HTERT RPE-1 (cell line): ENCODE measurements around the gene PIM1.

Source experiments
- in situ Hi-C: fragments of 300-500 bp; cut with MboI; formaldehyde crosslinking; loops from 4 replicates; pipeline ENCODE4 v1.14.3; 2020; ENCODE audit warnings: low sequenced_read_pairs

PIM1 gene

DNA sequence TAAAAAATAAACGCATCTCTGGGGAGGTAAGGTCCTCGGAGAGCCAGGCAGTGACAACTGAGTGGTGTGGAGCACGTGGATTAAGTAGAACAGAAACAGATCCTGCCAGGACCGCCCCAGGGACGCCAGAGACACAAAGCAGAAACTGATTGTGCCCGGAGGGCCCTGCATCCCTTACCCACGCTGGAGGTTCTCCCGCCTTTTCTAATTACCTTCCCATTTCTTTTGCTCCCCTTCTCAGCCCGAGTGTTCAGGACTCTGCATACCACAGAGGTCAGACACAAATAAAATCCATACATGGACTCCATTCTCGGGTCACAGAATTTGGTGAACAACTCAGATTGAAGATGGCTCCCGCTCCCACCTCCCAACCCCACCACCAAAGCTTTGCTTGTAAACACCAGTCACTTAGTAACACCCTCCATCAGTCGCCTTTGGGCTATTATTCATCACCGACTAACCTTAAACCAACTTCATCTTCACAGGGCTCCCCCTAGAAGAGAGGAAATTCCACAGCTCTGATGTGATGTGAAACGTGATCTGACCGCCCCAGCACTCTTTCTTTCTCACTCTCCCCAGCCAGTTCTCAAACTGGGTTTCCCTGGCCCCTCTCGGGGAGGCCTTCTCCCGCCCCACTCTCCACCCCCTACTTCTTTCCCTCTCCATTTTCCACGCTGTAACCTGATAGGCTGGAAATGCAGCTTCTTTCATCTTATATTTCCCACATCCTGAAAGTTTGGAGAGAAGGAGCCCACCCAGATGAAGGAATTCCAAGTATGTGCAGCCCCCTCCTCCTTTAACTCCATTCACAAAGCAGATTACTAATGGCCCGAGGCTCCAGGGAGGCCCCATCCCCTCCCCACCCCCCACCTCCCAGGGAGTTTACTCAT, 32.5 kb upstream of the PIM1 start:
- in situ Hi-C loops: no loop called here

DNA sequence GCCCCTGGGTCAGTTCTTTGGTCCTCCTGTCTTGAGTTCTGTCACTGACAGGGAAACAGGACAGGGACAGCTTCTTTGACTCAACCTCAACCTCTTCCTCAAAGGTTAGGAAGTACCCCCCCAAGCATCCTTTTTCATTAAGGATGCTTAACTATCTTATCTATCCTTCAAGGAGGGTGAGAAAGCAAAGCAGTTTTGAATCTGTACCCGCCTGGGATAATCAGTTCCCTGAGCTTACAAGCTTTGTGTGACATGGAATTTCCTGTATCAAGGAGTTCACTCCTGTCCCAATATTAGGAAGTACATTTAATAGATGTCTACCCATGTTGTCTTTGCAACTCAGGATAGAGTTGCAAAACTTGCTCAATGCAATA, 31.1 kb upstream of the PIM1 start:
- in situ Hi-C loops: no loop called here

DNA sequence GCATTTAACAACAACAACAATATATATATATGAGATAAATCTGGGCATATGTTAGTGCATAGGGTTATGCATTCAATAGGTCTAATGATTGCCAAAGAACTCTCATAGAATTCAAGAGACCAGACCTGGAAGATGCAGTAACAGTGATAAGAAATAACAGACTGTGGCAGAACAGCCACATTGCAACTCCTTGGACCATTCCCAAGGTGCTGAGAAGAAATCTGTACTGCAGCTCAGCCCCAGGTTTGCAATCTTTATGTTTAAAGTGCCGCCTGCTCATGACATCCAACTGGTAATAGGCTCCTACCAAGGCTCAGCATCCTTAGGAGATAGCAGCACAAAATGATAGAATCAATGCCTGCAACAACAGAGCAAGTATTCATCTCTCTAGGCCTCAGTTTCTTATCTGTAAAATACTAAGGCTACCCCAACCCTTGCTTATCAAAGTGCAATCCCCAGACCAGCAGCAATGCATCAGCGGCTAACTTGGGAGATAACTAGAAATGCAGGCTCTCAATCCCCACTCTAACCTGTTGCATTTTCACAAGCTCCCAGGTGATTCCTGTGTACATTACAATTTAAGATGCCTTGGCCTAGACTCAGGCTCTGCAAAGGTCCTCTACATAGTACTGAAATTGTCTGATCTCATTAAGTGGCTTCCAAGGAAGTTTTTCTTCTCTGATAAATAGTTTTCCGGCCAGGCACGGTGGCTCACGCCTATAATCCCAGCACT, 30.6 kb upstream of the PIM1 start:
- in situ Hi-C loops: no loop called here

DNA sequence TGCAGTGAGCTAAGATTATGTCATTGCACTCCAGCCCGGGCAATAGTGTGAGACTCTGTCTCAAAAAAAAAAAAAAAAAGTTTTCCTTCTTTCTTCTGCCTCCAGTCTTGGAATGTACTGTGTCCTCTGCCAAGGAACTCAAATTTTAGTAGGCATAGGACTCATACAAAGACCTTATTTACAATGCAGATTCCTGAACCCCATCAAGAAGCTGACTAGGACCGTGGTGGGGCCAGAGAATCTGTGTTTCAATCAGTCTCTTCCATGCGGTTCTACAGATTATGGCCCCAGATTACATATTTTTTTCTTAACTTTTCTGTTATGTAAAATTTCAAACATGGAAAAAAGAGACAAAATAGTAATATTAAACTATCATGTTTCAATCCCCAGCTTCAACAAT, 29.8 kb upstream of the PIM1 start:
- in situ Hi-C loops: no loop called here

DNA sequence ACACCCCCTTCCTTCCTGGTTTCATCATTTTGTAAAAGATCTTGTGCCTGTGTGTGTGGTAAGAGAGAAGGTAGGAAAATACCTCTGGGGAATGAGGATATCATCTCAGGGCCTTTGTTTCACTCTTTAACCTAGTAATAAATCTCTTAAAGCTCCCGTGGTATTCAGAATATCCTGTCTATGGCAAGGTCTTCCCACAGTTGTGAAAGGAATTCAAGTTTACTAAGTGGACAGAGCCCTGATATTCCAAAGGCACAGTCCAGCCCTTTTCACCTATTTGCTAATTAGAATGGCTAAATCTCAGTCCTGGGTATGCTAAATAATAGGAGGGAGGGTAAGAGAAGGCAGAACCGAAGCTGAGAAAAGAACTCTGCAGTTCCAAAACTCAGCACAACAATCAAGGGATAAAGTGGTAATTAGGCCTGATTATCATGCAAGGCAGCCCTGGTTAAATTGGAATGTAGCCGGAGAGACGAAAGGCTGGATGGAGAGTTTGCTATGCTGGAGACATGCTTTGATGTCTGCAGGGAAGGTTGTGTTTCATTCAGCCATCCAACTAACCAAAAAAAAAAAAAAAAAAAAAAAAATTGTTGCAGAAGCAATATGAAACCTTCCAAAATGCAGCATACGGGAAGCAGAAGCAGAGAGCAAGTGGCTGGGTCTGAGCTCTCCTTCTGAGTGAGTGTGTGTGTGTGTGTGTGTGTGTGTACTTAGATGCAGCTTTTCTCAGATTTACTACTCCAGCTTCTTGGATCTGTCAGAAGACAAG, 28.5 kb upstream of the PIM1 start:
- in situ Hi-C loops: no loop called here

DNA sequence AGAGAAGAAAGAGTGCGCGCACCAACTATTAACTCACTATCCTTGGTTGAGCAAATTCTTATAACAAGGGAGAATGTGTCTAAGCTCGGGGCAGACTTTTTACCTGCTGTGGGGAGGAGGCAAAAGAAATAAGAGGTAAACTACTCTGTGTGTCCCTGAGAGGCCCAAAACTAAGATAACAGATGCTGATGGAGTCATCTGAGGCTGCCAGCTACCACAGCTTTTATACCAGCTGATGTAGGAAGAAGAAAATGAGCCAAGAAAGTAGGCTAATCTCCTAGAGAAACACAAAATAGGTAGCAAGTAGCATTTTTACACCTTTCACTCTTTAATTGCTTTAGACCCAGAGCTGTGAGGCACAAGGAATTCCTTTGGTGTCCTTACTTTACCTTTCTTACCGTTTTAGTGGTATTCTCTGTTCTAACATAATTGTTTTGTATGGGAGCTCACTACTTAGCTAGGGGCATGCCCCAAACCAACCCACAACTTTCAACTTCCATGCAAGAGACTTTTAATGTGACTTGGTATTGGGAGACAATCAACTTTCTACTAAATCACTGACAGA, 27.8 kb upstream of the PIM1 start:
- in situ Hi-C loops: no loop called here

DNA sequence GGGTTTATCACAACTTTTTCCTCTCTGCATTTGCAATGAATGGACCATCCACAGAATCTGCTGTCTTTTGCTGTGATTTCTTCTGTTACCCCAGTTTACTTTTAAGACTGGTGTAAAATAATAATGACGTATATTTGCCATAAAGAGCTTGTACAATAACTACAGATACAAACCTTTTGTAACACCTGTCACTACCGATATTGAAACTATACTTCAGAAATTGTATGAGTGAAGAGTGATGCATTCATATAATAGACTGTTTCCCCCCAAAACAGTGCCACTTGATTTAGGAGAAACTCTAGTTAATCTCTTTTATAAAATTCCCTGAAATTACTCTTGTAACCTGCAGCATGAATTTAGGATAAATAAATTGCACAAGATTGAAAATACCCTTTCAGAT, 26.4 kb upstream of the PIM1 start:
- in situ Hi-C loops: no loop called here

DNA sequence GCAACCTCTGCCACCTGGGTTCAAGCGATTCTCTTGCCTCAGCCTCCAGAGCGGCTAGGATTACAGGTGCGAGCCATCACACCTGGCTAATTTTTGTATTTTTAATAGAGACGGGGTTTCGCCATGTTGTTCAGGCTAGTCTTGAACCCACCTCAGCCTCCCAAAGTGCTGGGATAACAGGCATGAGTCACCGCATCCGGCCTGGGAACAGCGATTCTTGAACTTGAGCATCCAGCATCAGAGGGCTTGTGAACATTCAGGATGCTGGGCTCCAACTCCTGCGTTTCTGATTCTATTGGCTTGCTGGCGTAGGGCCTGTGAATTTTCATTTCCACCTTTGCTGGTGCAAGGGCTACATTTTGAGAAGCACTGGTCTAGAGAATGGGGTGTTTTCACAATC, 24.5 kb upstream of the PIM1 start:
- in situ Hi-C loops: no loop called here

DNA sequence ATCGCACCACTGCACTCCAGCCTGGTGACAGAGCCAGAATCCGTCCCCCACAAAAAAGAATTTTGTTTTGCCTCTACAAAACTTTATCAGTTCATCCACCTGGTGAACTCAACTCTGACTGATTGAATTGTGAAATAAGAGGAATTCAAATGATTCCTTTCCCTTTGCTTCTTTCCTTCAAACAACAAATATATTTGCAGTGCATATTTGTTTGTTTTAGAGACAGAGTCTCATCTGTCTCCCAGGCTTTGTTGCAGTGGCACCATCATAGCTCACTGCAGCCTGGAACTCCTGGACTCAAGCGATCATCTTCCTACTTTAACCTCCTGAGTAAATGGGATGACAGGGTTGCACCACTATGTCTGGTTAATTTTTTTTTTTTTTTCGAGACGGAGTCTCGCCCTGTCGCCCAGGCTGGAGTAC, 23.2 kb upstream of the PIM1 start:
- in situ Hi-C loops: no loop called here

DNA sequence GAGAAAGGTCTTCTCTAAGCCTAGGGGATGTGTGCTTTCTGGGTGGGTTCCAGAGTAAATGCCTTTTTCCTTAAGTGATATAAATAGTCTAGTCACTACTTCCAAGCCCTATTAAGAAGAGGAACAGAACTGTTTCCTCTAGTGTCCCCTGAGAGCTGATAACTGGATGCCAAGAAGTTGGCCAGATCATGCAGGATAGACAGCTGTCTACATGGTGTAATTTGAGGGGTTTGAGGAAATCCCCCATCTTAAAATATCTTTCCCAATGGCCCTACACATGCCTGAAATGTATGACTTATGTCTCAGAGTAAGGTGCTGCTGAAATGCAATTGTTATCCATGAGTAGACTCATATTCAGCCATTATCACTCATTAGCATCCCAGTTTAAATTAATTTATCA, 20.2 kb upstream of the PIM1 start:
- in situ Hi-C loops: no loop called here

DNA sequence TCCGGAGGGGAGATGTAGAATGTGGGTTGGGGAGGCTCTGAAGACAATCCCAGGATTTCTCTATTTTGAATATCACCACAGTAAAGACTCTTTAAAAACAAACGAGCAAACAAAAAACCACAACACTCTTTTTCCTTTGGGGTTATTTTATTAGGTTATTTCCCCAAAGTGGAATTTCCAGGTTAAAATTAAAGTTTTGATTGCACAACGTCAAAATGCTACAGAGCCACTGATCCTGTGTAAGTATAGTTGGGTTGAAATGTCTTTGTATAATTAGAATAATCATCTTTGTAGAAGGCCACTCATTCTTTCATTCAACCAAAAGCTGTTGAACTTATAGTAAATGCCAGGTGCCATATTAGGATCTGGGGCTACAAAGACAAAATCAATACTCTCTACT, 19.6 kb upstream of the PIM1 start:
- in situ Hi-C loops: no loop called here

DNA sequence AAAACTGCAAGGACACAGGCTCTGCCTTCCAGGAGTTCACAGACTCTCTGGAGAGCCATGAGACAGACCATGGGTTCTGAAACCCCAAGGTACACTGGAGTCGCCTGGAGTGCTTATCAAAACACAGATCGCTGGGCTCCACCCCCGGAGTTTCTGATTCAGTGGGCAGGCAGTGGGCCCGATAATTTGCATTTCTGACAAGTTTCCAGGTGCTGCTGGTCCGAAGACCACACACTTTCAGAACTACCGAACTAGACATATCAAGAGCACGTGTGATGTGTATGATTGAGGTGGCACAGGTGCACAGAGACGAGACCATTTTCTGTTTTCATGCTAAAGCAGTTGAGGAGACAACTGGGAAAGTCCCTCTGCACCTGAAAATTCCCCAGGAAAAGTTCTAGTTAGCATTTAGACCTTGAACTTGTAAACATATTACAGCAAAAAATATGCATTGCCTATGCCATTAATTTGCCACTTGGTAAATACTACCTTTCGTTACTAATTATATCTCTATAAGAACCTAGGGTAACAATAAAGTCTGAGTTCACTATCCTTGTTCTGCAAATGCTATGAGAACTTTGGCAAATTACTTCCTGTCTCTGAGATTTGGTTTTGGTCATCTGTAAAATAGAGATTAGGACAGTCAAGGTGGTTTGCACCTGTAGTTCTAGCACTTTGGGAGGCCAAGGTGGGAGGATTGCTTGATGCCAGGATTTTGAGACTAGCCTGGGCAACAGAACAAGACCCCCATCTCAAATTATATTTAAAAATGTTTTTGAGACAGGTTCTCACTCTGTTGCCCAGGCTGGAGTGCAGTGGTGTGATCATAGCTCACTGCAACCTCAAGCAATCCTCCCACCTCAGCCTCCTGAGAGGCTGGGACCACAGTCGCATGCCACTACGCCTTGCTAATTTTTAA, 14.3 kb upstream of the PIM1 start:
- in situ Hi-C loops: no loop called here

DNA sequence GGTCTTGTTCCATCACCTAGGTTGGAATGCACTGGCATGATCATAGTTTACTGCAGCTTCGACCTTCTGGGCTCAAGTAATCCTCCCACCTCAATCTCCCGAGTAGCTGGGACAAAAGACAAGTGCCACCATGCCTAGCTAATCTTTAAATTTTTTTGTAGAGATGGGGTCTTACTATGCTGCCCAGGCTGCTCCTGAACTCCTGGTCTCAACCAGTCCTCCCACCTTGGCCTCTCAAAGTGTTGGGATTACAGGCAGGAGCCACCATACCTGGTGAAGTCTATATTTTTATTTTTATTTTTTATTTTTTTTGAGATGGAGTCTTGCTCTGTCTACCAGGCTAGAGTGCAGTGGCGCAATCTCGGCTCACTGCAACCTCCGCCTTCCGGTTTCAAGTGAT, 11.4 kb upstream of the PIM1 start:
- in situ Hi-C loops: no loop called here

DNA sequence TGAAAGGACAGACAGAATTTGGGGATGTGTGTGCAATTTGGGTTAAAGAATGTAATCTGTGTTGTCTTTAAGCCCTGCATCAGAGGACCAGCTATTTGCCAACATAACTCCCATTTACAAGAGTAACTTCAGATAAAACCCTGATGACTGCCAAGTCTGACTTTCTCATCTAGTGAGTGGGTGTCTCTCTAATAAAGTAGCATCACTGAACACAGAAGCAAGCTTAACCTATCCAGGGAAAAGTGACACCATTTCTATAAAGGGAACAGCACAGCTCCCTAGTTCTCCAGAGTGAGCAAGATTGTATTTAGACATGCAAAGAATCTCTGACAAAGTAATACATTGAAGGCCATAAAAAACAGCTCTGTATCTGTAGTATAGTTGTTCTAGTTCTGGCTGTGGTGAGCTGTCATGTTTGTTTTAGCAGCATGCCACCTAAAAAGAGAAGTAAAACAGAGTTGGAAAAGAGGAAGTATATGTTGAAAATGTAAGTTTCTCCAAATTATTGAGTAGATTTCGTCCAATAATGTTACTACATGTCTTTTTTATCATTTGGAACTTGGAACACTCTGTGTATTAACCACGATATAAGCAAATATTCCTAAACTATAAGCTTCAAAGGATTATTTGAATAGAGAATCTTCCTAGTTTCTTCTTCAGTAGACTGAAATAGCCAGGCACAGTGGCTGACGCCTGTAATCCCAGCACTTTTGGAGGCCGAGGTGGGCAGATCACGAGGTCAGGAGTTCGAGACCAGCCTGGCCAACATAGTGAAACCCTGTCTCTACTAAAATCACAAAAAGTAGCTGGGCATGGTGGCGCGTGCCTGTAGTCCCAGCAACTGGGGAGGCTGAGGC, 8.8 kb upstream of the PIM1 start:
- in situ Hi-C loops: no loop called here

DNA sequence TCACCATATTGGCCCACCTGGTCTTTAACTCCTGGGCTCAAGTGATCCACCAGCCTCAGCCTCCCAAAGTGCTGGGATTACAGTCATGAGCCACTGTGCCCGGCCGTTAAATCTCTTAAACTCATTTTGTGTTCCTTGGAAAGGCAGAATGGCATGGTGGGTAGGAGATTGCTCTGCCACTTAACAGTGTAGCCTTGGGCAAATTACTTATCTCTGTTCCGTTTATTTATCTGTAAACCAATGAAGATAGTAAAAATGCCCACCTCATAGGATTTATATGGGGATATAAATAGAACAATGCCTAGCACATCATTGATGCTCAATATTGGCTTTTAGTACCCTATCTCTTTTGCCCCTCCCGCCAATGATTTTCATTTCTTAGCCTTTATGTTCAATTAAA, 7.2 kb upstream of the PIM1 start:
- in situ Hi-C loops: no loop called here

DNA sequence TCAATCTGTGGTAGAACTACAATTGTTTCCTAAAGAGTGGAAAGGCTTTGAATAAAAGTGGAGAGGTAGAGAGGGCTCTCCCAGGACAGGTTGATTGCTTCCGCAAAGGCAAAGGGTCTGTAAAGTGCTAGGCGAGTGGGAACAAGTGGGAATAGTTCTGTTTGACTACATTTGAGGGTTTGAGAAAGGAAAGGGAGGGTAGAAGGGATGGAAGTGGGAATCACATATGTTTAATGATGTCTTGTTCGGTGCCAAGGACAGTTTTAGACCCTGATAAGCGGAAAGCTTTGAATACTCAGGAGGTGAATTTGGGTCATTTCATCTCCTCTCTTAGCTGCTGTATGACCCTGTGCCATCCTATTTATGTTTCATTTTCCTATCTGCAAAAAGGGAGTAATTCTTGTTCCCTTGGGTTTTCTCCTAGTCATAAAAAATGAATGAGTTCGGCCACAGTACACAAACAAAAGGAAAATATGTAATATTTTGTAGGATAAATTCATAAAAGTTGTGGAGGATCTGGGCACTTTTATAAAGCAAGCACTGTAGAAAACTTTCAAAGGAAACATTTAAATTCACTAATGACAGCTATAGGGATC, 1.7 kb upstream of the PIM1 start:
- in situ Hi-C loops: no loop called here

DNA sequence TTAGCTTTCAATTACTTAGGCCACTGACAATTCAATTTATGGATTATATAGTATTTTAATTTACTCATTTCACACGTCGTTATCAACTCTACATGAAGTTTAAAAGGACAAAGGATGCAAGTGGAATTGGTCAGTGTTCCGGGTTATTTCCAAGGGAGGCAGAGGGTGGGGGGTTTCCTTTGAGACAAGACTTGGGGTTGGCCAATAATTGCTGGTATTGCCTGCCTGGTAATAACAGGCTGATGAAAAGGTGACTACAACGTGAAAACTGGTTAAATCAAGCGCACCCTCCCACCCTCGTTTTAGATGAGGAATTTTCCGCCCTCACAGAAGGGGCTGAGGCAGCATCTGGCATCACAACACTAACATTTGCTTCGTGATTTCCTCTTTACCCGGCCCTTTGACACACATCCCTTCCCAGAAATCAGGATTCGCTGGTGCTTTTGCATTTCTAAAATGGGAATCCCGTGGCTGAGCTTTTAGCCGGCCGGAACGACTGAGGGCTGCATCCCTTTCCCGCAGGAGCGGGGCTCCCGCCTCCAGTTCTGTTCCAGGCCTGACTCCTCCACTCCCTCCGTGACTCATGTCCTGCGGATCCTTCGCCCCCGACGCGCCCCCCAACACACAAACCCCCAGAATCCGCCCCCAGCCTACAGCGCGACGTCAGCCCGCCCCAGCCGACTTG, 999 bp upstream of the PIM1 start:
- in situ Hi-C loops: no loop called here
